Fibroblast of the conjunctiva (primary cell): ENCODE data around the gene ARPC5.

Experiments
- DNase-seq: peaks from one replicate; pipeline ENCODE4 v3.0.0-alpha.2; 2010; ENCODE audit warnings: low read depth

ARPC5 gene

DNA sequence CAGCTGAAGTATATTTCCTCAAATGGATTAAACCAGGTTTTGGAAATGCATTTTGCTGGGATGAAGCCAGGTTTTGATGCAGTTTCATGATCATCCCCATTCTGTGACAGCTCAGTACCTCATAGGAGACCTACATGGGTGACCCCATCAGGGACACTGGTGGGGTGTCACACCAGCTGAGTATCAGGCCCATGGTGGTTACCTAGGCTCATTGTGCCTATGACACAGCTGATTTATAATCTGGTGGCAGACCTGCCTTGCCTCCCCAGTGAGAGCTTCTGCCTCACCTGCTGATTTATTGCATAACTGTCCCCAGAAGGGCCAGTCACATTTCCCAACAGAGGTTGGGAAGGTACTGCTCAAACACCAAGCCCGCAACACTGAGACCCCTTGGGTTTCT lies 49.1 kb downstream of the ARPC5 start:
- no peak for DNase-seq

DNA sequence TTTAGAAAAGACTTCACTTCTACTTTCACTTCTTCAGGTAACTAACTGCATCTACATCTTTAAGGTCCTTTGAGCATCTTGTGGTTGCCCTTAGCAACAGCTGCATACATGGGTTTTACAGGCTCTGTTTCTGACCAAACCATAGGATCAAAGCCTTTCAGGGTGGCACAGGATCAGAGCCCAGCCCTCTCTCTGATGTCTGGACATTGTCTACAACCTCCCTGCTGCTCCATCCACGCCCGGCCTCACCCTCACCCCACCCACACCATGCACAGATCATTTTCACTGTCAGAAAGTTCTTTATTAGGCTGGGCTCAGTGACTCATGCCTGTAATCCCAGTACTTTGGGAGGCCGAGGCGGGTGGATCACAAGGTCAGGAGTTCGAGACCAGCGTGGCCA lies 50.5 kb downstream of the ARPC5 start:
- DNase-seq: no peak

DNA sequence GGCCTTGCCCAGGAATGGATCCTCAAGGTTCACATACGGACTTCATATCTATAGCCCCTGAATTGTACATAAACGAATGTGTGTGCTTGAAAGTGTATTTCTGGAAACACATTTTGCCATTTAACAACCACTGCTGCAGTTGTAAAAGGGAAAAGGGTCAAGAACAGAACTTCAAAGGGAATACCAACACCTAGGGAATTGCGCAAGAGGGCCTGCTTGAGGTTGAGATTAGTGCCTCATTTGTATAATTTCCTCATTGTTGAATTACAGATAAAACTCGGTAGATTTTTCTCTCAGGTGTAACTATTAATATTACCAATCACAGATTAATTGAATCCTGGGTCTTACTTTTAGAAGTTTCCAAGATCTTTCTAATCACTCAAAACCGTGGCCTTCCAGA lies 51.4 kb downstream of the ARPC5 start:
- no peak for DNase-seq

DNA sequence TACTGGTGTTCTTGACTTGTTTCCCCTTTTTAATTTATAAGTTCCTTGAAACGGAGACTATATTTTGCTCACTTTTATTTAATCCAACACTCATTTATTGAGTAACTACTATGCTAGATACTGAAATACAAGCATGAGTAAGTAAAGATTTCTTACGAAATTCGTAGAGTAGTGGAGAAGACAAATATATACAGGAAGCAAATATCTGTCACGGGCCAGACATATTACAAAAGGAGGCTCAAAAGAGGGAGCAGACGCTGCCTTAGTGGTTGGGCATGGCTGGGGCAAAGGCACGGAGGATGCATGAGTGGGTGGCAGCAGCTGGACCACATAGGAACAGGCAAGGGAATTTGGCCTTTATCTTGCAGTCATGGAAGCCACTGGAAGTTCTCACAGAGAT lies 52.1 kb downstream of the ARPC5 start:
- no peak for DNase-seq

DNA sequence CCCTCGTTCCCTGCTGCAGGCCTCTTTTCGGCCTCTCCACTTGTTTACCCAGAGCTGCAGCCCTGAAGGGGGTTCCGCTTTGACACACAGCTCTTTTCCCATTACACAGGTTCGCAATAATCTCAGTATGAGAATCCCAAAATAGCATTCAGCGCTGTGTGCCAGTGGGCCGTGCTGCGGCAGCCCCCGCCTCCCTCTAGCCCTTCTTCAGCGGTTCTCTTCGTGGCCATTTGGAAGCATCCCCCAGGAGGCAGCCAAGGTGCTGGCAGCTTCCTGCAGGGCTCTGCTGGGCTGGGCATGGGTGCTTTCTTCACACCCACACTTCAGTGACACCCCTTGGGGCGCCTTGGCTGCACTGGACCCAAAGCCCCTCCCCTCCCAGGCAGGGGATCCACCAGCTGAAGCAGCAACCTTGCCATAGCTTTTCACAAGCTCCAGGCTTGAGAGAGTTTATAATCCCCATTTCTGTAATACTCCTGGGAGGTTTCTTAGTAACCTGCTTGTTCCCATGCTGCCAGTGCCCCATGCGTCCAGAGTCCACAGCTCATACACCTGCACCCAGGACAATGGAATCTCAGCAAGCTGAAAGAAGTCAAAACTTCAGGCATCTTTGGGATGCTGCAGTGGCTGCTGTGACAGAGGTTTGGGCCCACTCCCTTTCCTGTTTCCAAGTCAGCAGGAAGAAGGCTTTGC lies 53.4 kb downstream of the ARPC5 start:
- DNase-seq: no peak

DNA sequence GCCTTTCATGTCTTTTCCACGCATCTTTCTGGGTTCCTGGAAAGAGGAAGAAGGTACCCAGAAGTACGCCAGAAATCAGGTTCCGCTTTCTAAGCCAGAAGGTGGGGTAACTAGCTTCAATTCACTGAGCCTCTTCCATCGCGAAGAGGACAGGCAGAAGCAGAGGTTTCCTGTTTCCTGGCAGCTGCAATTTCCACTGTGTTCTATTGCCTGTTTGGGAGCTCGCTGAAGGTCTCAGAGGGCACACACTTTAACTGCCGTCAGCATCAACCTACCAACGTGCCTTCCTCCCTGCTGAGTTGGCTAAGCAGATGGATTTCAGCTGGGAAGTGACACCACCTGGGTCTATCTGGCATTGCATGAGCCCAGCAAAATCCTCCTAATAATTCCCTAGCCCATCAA lies 55.3 kb downstream of the ARPC5 start:
- DNase-seq: no peak

DNA sequence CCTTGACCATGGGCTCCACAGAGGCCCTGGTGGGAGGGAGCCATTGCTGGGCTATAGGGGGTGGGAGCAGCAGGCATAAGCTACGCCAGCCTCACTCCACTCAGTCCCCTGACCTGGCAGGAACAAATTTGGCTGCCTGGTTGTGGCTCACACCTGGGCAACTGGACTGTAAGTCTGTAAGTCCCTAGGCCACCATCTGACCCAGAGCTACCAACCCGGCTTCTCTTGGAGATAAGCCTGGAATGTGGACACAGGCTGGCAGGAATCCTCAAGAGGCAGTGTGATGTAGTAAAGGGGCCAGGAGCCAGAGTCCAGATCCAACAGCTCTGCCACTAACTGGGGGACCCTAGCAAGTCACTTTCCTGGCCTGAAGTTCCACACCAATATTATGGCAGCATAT lies 56.7 kb downstream of the ARPC5 start:
- no peak for DNase-seq

DNA sequence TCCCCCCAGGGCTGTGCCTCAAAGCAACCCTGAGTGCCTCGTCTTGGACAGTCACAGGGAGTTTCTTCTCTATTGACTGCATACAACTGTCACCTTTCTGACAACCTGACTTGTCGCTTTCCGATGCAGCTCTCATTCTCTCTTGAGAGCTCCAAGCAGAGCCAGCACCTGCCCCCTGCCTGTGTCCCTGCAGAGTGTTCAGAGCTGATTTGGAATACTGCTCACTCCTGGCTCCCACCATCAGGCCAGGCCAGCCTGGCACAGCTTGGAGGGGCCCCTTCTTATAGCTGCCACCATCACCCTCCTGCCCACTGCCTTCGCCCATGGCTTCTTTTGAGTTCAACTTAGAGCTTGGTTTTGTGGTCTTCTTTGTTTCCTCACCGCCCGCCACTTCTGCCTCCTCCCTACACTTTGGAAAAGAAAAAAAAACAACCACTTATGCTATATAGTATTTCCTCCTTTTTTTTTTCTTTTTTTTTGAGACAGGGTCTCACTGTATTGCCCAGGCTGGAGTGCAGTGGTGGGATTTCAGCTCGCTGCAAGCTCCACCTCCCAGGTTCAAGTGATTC lies 57.6 kb downstream of the ARPC5 start:
- no peak for DNase-seq

DNA sequence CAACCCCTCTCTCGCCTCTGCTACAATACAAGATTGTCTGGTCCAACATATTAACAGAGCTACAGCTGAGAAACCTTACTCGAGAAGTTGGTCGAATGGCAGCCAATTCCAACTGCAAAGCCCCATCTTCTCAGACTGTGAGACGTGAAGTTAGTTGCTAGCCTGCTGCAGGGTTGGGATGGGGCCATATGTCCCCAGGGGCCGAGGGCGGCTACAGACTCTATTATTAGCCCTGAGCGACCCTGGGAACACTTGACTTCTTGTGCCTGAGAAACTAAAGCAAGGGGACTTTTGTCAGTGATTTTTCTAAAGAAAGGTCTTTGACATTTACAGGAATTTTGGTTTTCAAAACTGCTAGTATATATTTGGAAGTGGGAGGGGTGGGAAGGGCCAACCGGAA lies 59.0 kb downstream of the ARPC5 start:
- no peak for DNase-seq

DNA sequence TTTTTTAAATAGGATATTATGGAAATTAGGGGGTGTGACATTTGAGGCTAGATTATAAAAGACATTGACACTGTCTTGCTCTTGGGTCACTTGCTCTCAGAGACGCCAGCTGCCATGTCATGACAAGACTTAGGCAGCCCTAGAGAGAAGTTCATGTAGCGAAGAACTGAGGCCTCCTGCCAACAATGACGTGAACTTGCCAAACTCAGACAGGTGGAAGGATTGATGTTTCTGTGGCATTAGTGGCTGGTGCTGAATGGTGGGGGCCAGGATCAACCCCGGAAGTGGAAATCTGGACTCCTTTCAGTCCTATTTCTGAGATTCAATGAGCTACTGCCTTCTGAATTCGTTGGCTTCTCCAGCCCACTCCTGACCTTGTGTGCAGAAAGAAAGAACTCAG lies 60.0 kb downstream of the ARPC5 start:
- DNase-seq: no peak

DNA sequence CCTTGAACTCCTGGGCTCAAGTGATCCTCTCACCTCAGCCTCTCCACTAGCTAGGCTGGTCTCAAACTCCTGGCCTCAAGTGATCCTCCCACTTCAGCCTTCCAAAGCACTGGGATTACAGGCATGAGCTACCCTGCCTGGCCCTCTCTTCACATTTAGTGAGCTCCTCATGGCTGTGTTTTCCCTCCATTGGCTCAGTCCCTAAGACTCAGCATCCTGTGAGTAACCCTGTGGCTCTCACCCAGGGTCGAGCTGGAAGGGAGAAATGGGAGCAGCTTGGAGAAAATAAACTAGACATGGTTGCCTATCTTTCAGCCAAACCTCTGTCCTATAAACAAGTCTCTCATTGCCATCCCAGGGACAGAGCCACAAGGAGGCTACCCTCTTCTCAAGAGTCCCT lies 62.9 kb downstream of the ARPC5 start:
- DNase-seq: no peak

DNA sequence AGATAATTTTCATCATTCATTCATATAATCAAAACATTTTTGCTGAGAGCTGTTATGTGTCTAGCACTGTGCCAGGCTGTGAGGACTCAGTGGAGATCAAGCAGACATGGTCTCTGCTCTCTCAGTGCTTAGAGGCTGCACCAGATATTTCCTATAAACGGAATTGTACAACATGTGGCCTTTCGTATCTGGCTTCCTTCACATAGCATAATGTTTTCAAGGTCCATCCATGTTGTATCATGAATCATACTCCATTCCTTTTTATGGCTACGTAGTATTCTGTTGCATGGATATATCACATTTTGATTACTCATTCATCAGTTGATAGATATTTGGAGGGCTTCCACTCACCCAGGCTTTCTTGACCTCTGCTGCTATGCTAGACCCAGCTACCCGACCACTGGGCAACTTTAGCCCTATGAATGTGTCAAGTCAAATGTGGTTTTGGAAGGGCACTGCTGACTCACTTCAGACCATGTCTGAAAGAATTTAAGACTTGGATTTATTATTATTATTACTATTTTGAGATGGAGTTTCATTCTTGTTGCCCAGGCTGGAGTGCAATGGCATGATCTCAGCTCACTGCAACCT lies 63.8 kb downstream of the ARPC5 start:
- no peak for DNase-seq
